GM19395 (cell line): Measurements from ENCODE around the gene TRAF3.
A peak's percentile ranks its signal among the peaks of the same experiment; 100 is the strongest.

Source experiments
- ATAC-seq: cut with Tn5 transposase; IDR thresholded peaks from one replicate; pipeline ENCODE4 v1.9.1; 2021; ENCODE audit warnings: mild to moderate bottlenecking, moderate library complexity; ENCODE audit not compliant: unreplicated experiment

The TRAF3 gene

DNA sequence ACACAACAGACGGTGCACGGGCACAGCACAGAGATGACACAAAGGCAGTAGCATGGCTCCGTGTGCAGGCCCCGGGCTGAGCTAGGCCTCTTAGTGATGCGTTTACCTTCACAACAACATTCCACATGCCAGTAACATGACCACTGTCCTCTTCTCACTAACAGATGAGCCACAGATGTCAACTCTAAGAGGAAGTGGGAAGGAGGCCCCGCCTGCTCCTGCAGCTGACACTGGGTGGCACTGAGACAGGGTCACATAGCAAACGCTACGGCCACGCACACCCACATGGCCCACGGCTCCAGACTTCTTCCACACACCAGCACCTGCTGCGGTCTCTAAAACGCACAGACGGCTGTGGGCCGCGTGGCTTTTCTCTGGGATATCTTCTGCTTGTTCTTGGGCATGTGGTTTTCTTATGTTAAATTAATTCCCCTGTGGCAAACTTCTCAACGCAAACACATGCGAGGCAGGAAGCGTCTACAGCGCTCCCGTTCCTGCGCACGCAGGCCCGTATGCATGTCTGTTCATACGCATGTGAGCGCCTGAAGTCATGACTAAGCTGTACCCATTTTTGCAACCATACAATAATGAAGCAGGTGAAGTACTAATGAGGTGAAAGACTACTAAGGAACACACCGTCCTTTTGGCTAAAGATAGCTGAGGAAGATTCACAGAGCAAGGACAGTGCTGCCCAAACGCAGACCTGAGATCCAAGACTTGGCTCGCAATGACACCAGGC lies 172.0 kb downstream of the TRAF3 start:
- ATAC-seq, result peak; percentile 68

DNA sequence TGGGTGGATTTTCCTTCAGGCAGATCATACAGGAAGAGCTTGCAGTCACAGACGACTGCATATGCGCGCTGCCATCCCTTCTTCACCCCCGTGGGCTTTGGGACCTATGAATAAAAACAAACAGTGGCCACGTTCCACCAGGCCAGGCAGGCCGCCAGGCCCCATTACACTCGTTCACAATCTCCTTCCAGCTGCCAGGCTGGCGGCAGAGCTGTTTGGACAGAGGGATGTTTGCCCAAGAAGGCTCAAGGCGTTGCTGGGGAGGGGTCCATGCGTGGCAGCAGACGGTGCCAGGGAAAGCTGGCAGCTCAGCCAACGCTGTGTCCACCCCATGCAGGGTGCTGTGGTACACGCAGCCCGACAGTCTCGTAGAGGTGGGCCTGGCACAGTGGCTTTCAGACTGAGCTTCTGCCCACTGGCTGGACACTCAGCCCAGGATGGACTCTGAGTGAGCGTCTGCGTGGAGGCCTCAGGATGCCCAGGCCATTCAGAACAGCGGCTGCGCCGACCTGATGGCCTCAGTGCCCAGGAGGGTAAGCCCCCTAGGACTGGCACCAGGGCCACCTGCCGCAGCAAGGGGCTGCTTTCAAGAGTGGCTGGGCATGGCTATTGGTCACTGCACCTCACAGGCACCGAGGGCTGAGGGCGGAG lies 172.7 kb downstream of the TRAF3 start:
- no peak for ATAC-seq

DNA sequence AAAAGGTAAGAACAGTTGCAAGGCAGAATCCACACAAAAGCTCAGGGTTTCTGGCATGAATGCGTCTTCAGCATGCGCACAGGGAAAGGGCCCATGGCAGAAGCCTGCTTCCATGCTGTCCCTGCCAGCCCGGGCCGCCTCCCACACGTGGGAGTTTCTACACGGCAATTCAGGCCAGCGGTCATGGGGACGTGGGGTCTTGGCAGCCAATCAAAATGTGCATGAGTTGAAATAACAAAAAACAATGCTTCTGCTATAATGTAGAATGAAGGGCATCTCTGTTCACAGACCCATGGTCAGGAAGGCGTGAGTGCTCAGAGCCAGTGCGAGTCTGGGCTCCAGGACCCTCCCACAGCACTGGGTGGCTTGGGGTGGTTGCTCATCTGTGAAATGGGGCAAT lies 173.8 kb downstream of the TRAF3 start:
- no peak for ATAC-seq

DNA sequence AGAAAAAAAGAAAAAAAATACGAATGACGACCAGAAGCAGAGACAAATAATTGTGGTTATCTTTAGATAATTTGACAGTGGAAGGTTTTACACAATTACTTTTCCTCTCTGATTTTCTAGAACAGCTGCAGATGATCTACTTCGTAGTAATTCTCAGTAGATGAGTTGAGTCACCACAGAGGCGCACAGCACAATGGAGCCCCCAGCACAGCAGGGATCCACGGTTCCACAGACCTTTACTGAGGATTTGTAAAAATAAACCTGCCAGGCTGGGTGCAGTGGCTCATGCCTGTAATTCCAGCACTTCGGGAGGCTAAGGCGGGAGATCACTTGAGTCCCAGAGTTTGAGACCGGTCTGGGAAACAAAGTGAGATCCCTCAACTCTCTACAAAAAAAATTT lies 174.6 kb downstream of the TRAF3 start:
- no peak for ATAC-seq

DNA sequence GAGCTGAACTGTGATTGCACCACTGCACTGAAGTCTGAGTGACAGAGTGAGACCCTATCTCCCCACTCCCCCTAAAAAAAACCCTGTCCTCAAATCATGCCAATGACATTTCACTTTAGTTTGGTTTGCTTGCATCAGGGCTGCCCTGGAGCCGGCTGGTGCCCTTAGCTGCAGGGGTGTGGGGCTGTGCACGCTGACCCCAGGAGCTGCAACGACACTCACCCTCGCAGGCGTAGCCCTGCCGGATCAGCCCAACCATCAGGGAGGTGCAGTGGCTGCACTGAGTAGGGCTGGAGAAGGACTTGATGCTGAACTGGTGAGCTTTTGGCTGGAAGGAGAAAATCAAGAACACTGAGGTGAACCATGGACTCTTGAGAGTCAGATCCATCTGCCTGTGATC lies 175.0 kb downstream of the TRAF3 start:
- no peak for ATAC-seq

DNA sequence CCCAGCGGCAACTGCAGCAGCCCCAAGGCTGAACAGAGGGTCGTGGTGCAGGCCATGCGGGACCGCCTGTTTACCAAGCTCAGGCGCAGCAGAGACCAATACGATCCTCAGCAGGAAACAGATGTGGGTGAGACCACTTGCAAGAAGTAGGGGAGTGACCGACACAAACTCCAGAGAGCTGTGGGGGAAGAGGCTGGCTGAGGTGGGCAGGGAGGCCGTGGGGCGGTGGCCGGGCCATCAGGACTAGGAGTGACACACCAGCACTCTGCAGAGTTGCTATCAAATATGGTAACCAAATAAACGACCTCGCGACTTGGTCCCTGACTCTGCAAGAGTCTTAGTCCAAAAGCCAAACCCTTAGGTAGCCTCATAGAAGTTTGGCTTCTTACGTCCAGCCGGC lies 175.9 kb downstream of the TRAF3 start:
- ATAC-seq, result no peak

DNA sequence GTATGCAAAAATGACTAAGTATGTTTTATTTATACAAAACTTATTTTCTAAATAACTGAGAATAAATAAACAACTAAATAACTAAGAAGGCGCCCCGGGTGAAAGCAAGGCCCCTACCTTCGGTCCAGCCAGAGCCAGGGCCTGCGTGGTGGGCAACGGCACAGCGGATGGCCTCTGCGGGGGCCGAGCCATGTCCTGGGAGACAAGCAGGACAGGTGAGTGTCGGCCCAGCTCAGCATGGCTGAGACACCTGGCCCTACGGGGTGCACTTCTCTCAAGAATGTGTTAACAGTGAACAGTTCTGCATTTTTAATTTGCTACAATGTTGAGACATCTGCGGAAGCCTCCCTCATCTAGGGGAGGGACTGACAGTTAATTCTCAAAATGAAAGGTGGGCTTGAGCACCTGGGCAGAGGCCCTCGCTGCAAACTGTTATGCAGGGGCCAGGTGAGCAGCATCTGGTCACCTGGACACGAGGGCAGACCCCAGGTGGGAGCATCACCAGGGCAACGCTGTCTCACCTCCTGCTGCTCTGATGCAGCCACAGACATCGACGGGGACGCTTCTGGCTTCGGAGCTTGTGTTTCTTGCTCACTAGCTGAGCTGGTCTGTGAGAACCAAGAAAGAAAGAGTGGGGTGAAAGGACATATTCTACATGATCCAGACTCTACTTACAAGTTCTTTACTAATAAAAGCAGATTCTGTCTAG lies 177.0 kb downstream of the TRAF3 start:
- ATAC-seq, result no peak

DNA sequence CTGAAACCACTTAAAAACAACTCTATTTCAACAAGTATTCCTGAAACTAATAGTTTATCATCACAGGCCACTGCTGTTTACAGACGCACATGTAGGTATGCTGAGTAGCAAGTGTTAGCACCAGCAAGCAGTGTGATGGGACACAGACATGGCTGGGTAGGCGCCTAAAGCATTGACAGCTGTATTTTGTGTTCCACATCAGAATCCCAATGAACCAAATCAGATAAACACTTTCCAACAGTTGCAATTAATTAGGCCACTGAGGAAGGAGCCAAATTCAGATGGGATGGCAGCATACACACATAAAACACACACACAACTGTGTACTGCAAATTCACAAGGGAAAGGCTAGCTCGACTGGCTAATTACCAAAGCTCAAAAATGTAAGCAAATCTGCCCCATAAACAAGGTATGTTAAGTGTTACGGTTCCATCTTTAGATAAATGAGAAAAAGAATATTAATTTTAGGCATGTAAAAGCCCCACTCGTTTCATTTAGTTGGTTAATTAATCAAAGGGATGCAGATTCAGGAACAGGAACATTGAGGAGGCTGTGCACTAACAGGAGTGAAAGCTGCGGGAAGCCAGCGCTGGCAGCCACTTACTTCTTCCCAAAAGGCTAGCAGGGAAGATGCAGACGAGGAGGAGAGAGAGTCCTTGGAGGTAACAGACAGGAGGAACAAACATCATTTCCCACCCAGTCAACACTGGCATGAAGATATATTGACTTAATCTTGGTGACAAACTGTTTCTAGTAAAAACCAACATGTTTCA lies 178.6 kb downstream of the TRAF3 start:
- no peak for ATAC-seq

DNA sequence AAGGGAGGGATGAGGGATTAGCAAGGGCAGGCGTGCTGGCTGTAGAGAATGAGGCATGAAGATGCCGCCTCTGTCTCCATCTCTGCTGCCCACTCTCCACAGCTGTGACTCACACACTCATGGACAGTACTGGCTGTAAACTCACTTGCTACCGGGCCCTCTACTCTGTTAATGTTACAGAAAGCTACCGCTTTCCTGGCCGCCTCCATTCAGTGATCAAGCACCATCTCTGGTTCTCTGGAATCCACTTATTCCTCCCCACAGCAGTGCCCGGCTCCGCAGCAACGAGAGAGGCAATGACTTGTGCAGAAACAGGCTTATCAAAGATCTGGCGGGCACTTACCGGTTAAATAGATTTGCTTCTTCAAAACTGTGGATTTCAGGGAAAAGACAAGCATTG lies 180.0 kb downstream of the TRAF3 start:
- ATAC-seq, result no peak

DNA sequence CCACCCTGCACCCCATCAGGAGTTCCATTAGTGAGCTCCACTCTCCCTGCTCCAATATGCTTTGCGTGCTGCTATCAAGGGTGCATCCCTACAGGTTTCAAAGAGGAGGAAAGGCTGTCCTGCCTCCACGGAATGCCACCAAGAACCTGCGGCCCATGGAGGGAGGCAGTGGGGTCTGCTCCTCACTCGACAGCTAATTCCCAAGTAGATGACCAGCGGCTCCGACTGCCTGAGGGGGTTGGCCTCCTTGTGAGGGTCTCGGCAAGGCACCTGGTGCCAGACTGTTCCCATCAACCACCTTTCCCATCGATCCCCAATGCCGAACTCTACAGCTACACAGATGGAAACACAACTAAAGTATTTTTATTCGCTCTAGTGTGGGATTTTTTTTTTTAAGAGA lies 181.2 kb downstream of the TRAF3 start:
- no peak for ATAC-seq
